Measurements from ENCODE around the gene CRPPA.

DNA sequence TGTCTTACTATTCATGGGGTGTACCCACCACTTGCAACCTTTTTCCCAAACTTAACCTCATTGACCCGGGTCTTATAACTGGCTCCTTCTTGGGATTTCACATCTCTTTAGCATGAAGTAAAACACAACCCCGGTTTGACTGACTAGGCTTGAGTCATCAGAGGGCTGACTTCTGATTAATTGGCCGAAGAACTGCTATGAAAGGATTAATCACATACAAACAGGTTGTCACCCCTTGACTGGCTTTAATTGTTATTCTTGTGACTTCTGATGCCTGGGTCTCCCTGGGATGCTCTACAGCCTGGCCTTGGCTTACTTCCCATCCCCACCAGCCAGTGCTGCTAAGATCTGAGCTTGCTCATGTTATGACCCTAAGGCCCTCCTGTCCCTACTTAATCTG is 8.8 kb upstream of the CRPPA start:
- TF ChIP-seq EZH2 (IDR thresholded peaks at IDR 0.05; ENCODE audit: borderline replicate concordance) (no peak), EZH2phosphoT487 (IDR thresholded peaks at IDR 0.05; ENCODE audit: low read depth, severe bottlenecking, unreplicated experiment) (no peak)
- TF ChIP-seq, protein P1, sequence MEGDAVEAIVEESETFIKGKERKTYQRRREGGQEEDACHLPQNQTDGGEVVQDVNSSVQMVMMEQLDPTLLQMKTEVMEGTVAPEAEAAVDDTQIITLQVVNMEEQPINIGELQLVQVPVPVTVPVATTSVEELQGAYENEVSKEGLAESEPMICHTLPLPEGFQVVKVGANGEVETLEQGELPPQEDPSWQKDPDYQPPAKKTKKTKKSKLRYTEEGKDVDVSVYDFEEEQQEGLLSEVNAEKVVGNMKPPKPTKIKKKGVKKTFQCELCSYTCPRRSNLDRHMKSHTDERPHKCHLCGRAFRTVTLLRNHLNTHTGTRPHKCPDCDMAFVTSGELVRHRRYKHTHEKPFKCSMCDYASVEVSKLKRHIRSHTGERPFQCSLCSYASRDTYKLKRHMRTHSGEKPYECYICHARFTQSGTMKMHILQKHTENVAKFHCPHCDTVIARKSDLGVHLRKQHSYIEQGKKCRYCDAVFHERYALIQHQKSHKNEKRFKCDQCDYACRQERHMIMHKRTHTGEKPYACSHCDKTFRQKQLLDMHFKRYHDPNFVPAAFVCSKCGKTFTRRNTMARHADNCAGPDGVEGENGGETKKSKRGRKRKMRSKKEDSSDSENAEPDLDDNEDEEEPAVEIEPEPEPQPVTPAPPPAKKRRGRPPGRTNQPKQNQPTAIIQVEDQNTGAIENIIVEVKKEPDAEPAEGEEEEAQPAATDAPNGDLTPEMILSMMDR (IDR thresholded peaks at IDR 0.05; ENCODE audit: poor library complexity), result no peak
